Right hindlimb (tissue), 1 donor: Measurements from ENCODE around the gene ZNF446.
"Not testable (repeated sequence)": the region's sequence is repeated elsewhere in the genome, so short reads cannot be mapped to it uniquely, and the experiment has no call there.

ENCODE experiments used
- DNase-seq: peaks from one replicate; pipeline ENCODE4 v3.0.0-alpha.2; 2018

The ZNF446 gene

DNA sequence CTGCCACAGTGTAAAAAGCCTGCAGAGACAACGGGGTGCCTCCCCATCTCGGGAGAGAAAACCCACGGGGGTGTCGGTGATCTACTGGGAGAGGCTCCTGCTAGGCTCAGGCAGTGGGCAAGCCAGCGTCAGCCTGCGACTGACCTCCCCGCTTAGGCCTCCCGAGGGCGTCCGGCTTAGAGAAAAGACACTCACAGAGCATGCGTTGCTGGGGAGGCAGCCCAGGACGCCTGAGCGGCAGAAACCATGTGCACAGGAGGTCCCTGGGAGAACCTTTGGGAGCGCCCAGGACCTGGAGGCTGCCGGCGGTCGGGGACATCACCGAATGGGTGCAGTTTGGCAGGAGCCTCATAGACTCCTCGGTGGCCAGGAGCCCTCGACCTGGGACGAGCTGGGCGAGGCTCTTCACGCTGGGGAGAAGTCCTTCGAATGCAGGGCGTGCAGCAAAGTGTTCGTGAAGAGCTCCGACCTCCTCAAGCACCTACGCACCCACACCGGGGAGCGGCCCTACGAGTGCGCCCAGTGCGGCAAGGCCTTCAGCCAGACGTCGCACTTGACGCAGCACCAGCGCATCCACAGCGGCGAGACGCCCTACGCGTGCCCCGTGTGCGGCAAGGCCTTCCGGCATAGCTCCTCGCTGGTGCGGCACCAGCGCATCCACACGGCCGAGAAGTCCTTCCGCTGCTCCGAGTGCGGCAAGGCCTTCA lies 5.2 kb upstream of the ZNF446 start:
- not testable (repeated sequence) for DNase-seq

DNA sequence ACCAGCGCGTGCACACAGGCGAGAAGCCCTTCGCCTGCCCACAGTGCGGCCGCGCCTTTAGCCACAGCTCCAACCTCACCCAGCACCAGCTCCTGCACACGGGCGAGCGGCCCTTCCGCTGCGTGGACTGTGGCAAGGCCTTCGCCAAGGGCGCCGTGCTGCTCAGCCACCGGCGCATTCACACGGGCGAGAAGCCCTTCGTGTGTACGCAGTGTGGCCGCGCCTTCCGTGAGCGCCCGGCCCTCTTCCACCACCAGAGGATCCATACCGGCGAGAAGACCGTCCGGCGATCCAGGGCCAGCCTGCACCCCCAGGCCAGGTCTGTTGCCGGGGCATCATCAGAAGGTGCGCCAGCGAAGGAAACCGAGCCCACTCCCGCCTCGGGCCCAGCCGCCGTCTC lies 4.4 kb upstream of the ZNF446 start:
- no peak for DNase-seq

DNA sequence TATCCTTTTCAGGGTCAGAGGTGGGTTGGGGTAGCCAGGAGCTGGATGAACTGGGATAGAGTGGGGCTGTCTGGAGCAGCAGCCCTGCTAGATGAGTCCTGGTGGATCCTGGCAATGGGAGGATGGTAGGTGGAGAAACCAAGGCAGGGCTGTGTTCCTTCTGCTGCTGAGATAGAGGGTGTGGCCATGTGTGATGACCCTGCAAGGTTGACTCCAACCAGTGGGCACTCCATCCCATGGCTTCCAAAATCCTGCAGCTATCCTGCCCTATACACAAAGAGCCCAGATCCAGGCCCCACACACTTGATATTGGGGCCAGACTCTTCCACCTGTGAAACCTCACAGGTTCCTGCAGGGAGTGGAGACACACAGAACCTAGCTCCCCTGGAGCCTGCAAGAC lies 2.4 kb upstream of the ZNF446 start:
- DNase-seq = no peak

DNA sequence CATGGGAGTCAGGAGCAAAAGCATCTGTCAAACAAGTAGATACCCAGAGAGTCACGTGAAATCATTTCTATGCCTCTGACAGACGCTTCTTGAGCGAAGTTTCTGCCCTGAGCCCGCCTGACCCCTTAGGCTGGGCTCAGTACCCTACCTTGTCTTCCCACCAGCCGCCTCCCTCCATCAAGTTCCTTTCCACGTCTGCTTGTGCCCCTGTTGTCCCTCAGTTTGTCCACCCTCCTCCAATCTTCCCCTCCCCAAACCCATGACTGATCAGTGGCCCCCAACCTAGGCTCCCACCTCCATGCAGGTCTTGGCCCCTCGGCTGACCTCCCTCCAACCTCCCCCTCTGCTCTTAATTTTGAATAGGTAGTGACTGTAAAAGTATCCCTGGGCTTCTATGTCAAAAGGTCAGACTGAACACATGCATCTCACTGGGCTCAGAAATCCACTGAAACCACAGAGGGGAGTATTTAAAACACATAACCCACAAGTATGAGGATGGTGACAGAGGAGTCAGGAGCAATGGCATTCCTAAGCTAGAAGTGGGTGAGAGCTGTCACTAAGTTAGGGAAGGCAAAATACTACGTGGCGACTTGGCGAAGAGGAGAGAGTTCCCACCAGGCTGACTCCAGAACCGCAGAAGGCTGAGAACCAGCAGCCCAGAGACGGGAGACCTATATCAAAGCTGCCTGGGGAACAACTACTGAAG lies 1.7 kb upstream of the ZNF446 start:
- no peak for DNase-seq

DNA sequence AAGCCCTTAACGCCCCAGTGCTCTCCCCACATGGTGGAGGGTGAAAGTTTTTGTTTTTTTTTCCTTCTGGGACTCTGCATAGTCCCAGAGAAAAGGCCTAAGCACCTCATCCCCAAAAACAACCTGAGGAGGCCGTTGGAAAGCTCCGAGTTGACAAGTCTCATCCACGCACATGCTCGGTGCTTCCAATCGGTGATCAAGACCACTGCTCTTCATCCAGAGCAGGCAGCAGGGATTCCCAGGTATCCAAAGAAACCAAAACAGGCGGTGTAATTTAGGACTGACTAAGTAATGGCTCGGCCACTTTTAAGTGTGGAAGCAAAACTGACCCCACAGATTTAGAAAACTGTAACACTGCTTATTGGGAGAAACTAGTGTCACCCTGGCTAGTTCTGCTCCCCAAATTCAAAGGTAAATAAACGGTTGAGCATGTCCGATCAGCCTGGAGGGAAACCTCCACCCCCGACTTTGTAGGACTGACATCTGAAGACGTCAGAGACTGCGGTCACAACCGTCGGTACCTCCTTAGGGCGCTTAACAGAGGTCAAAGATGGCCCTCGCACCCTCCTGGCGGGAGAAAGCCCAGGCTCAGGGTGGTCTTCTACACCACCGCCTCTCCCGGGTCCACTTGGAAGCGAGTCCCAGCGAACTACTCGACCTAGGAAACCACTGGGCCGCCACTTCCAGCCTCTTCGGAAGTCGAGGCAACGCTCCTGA lies 997 bp upstream of the ZNF446 start:
- DNase-seq = no peak

DNA sequence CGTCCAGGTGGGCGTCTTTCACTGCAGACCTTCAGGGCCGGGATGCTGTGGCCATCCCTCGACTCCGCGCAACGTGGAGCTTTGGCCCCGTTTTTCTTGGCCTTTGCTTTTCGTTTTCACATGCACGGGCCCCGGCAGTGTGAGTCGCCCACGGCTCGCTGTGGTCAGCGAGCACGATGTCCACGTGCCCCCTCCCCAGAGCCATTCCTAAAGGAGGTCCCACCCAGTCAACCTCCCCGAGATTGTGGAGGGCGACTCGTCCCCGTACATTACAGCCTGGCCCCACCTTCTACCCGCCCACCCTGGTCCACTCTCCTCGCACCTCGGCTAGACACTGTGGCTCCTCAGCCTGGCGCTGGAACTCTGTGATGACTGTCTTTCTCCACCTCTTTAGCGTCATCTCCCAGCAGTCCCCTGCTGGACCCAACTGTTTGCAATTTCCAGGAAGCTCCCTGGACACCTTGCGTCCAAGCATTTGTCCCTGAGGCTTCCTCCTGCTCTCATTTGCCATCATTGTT lies 405 bp downstream of the ZNF446 start:
- no peak for DNase-seq

DNA sequence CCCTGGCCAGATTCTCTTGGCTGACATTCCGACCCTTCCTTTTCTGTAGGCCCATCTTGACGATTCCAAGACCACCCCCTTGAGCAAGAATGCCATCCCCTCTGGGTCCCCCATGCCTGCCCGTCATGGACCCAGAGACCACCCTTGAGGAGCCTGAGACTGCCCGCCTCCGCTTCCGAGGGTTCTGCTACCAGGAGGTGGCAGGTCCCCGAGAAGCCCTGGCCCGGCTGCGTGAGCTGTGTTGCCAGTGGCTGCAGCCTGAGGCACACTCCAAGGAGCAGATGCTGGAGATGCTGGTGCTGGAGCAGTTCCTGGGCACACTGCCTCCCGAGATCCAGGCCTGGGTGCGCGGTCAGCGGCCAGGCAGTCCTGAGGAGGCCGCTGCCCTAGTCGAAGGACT lies 978 bp downstream of the ZNF446 start:
- no peak for DNase-seq

DNA sequence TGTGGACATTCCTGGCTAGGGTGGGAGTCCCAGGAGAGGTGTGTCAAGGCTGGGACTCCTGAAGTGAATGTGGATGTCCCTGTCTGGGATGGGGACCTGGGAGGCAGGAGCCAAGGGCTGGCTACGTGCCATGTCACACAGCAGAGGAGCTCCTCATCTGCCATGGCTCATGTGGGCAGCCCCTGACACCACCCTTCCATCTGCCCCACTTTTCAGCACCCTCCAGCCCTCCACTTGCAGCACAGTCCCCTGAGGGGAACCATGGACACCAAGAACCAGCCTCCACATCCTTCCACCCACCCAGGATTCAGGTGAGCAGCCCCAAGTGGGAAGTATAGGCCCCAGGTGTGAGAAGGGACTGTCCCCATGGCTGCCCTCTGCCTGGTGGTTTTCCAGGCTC lies 1.7 kb downstream of the ZNF446 start:
- DNase-seq = no peak

DNA sequence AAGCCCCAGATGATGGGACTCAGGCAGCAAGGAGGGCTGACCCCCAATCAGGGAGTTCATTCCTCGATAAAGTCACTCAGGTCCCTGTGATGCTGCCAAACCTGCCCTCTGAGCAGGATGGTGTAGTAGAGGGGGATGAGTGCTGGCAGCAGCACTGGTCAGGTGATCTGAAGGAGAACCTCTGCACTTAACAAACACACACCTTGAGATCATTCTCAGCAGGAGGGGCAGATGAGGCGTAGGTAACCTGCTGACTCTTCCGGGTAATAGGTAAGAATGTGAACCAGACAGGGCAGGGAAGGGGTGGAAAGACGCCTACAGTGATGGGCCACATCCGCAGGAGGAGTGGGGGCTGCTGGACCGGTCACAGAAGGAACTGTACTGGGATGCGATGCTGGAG lies 3.2 kb downstream of the ZNF446 start:
- no peak for DNase-seq

DNA sequence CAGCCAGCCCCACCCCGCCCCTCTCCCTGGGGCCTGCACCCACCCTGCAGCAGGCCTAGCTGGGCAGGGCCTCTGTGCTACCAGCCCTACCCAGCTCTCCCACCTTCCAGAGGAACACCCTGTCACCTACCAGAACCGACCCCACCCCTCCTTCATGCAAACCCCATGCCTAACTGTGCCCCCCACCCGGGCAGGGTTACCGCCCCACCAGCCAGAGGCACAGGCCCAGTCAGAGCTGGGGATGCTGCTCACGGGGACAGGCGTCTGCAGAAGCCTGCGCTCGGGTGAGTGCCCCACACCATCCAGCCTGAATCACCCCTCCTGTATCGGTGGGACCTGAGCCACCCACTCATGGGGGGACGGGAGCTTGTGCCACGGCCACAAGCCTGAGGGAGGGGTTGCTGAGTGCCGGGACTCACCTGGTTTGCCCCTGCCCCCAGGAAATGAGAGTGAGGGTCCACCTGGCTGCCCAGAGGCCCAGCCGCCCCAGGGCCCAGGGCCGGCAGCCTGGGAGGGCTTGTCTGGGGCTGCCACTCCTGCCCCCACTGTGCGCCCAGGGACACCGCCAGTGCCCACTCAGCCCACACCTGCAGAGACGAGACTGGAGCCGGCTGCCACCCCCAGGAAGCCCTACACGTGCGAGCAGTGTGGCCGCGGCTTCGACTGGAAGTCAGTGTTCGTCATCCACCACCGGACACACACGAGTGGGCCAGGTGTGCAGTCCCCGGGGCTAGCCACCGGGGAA lies 3.8 kb downstream of the ZNF446 start:
- DNase-seq = no peak

DNA sequence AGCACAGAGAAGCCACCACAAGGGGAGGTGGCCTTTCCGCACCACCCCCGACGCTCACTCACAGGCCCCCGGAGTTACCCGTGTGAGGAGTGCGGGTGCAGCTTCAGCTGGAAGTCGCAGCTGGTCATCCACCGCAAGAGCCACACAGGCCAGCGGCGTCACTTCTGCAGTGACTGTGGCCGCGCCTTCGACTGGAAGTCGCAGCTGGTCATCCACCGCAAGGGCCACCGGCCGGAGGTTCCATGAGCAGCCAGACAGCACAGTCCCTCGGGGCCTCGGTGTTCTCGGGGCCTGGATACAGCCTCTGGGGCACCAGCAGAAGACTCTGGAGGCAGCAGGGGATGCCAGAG lies 4.3 kb downstream of the ZNF446 start:
- no peak for DNase-seq

DNA sequence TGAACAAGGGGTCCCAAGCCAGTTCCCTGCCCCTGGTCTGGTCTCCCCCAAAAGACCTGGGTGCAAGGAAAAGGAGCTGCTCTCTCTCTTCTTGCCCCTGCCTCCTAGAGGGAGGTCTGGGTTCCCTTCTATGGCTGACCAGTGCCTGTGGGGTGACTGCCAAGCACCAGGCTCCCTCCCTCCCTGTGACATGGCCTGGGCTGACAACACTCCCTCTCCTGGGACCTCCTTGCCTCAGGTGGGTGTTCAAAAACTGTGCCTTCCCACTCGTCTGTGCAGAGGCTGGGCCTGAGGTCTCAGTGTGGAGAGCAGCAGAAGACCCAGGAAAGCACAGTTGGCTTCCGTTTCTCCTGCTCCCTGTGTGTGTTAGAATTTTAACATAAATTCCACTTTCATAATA lies 4.7 kb downstream of the ZNF446 start:
- DNase-seq = no peak

DNA sequence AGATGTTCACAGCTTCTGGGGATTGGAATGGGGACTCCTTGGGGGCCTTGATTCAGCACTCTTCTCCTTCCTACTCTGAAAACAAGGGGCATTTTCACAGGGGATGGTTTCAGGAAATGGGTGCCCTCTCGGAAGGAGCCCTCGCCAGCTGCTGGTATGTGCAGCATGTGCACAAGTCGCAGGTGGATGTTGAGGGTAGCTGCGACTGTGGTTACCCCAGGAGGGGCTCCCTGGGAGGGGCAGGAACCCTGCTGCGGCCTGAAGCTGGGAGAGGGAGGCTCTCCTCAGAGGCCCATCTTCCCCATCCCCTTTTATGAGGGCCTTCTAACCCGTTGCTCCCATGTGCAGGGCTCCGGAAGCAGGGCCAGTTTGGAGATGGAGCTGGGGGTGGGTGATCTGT lies 6.2 kb downstream of the ZNF446 start:
- no peak for DNase-seq

DNA sequence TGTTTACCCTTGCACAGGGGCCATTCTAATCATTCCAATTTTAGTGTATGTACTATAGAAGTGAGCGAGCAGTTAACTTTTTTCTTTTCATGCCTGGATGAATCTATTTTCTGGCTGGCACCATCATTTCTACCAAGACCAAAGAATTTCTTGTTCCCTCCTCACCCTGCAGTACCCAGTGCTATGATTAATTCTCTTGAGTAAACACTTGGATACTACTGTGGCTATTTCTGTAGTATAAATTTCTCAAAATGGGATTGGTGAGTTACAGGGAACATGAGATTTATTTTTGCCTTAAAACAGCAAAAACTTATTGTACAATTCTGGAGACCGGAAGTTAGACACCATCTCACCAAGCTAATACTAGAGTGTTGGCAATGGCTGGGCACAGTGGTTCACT lies 7.6 kb downstream of the ZNF446 start:
- no peak for DNase-seq

DNA sequence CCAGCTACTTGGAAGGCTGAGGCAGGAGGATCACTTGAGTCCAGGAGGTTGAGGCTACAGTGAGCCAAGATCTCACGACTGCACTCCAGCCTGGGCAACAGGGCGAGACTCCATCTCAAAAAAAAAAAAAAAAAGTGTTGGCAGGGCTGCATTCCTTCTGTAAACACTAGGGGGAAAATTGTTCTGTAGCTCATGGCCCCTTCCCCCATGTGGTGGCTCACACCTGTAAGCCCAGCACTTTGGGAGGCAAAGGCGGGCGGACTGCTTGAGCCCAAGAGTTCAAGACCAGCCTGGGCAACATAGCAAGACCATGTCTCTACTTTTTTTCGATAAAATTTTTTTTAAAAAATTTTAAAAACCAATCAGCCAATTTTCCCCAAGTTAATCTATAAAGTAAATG lies 8.2 kb downstream of the ZNF446 start:
- DNase-seq = not testable (repeated sequence)

DNA sequence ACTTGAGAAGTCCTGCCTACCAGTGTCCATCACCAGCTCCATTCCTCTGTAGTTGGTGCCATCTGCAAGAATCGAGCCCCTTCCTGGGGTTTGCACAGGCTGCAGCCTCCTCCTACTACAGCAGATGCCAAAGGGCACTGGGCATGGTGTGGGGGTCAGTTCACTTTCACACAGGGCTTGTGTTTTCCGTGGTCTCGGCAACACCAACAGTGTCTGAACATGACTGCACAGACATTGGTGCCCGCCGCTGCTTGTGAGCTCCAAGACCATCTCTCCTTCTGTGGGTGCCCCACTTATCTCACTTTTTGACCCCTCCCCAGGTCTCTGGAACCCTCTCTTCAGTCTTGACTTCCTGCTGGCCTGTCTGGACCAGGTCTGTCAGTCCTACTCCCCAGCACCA lies 15.2 kb downstream of the ZNF446 start:
- no peak for DNase-seq

DNA sequence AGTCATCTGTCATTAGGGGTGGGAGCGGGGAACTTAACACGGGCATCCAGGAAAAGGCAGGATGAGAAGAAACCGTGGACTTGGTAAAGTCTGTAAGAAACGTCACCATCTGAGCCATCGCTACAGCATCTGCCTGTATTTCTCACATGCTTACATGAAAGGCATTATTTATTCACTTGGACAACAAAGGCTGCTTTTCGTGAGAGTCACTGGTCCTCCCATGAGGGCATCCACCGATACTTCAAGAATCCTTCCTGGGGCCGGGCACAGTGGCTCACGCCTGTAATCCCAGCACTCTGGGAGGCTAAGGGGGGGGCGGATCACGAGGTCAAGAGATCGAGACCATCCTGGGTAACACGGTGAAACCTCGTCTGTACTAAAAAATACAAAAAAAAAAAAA lies 16.1 kb downstream of the ZNF446 start:
- DNase-seq = no peak

DNA sequence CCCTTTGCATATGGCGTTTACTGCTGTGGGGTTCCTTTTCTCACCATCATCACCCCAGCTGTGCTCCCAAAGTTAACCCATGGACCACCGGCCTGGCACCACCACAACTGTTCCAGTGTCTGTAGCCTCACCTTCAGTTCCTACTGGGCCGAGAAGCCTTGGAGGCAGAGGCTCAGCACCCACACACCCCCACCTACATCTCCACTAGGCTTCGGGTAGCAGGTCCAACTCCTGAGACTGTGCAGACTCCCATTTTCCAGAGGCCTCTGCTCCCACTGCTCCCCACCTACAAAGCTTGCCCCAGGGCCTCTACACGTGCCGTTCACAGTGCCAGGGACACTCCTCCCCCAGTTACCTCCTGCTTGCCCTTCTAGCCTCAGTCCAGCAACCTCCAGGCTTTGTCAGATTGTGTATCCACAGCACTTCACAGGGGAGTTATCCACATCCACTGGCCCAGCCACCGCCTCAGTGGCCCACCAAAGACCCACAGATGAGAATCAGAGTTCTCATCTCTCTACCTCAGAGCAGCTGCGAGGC lies 21.6 kb downstream of the ZNF446 start:
- DNase-seq = no peak

DNA sequence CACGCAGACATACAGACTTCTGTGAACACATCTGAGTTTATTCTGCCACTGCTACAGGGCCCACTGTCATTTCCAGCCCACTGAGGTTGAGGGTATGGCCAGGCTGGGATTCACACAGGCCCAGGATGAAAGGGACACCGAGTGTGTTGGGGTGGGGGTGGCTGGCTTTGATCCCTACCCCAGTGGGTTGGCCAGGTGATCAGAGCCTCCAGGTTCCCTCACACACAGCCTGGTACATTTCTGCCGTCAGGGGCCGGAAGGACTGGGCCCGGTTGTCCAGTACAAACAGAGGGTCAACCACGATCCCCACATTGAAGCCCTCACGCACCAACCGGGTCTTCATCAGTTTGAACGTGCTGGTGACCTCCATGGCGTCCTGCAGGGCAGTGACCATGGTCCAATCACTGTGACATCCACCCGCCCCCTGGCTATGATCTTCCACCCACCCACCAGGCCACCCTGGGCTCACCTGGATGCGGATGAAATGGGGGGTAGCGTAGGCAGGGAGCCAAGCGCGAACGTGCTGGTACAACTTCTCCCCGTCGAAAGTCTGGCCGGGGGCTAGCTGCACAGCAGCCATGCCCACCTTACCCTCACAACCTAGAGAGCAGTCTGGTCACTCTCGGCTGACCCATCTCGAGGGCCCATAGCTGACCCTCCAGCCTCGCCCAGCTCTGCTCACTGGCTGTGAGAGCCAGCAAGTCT lies 22.3 kb downstream of the ZNF446 start:
- DNase-seq = no peak

DNA sequence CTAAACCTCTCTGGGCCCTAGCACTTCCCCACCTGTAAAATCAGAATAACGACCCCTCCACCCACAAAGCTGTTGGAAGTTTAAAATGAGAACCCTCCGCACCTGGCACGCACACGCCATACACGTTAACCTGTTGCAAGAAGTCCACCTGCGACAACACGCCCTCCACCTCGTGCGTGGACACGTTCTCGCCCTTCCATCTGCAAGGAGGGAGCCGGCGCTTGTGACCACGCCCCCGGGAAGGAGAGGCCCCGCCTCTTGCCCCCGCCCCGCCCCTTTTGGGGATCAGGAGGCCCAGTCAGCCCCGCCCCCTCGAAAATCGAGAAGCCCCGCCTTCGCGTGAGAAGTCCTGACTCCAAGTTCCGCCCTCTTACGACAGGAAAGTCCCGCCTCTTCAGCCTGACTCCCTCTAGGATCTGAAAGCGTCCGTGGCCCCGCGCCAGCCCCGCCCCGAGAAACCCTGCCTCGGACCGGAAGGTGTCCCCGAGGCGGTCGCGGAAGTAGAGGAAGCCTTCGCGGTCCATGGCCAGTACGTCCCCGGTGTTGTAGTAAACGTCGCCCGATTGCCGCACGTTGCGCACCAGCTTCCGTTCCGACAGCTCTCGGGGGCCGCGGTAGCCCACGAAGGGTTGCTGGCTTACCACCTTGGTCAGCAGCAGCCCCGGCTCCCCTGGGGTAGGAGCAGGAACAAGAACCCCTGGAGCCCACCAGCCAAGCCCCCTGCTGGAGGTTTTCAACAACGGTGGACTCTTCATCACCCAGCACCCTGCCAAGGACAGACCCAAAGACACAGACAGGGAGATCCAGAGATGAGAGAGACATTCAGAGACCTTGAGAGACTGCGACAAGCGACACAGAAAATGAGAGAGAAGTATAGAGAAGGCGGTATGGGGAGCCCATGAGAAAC lies 23.1 kb downstream of the ZNF446 start:
- DNase-seq = peak; percentile 98

DNA sequence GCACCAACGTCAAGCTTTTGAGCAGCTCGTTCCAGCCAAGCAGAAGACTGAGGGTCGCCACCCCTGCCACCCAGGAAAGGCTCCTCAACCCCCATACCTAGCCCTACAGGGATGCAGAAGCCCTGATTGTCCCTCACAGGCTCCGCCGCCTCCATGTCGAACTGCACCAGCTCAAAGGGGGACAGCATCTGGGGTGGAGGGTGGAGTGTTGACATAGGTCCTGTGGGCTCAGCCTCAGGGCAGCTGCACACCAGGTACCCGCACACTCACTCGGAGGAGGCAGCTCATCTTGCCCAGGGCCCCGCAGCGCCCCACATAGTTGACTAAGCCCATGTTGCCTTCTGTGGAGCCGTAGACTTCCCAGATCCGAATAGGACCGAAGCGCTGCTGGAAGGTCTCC lies 24.1 kb downstream of the ZNF446 start:
- DNase-seq = no peak
